Right ventricle myocardium superior (tissue), 1 donor: ENCODE results near the gene METAP1D. TPM values are rescaled to one million over a fixed set of nuclear protein-coding genes. Genes with fewer than 3 reads are reported as not detected.
"Not testable (repeated sequence)": the region's sequence is repeated elsewhere in the genome, so short reads cannot be mapped to it uniquely, and the experiment has no call there.

Experiments used
- ATAC-seq: fragments of 200-7000 bp; cut with Tn5 transposase; one replicate; pipeline ENCODE4 v1.9.1; 2020; ENCODE audit warnings: mild to moderate bottlenecking; ENCODE audit not compliant: poor library complexity
- DNase-seq: peaks from one replicate; pipeline ENCODE4 v3.0.0-alpha.2; 2020
- intact Hi-C: fragments of 100-400 bp; cut with DNase I; formaldehyde crosslinking; loops from one replicate; pipeline ENCODE4 v1.11.2; 2022
- total RNA-seq: library from RNA; stranded (reverse); fragmentation: NEBNext Ultra II Directional; extraction: Animal tissue kit (Norgen Biotek cat#: 25700); gene quantifications from one replicate; pipeline ENCODE4 v1.2.1, GENCODE V29; 2021
- donor health status: DM: no; HTN: yes; CAD: no; lungs with severe emphysema.

METAP1D gene
- total RNA-seq, 1 donor from 2014 or later: 6.9 TPM

- no peak for DNase-seq
- intact Hi-C loops: no loop called here
- ATAC-seq: no peak
Observed at GRCh38 chr2:172046080-172046678, 46.4 kb downstream of the METAP1D start.

DNA sequence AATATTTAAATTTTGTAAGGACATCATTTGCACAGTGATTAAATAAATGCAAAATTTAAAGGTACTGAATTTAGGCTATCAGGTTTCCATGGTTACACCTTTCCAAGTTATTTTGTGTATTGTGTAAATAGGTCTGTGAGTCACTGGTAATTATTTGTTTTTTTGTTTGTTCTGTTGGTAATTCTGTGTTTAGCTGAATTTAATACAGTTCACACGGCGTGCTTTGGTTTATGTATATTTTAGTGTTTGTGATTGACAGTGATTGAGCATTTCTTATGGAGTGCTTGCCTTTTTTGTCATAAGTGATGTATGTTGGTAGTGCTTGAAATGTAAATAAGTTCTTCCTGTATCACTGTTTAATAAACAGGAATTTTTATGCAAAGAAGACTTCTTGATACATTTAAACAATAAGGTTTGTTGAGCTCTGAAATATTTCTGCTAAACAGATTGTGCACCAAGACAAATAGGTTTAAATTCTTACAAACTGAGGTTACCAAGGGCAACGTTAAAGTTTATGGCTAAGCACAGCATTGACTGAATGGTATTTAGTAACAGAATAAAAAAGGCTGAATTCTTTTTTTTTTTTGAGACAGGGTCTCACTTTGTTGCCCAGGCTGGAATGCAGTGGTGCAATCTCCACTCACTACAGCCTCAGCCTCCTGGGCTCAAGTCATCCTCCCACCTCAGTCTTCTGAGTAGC lies 47.3 kb downstream of the METAP1D start:
- no peak for ATAC-seq
- intact Hi-C loops: no loop called here

GRCh38 chr2:172047566-172048507 lies 48.1 kb downstream of the METAP1D start:
- intact Hi-C loops: no loop called here
- ATAC-seq: no peak

More for the DNA sequence above, 47.3 kb downstream of the METAP1D start:
- DNase-seq: no peak

DNA sequence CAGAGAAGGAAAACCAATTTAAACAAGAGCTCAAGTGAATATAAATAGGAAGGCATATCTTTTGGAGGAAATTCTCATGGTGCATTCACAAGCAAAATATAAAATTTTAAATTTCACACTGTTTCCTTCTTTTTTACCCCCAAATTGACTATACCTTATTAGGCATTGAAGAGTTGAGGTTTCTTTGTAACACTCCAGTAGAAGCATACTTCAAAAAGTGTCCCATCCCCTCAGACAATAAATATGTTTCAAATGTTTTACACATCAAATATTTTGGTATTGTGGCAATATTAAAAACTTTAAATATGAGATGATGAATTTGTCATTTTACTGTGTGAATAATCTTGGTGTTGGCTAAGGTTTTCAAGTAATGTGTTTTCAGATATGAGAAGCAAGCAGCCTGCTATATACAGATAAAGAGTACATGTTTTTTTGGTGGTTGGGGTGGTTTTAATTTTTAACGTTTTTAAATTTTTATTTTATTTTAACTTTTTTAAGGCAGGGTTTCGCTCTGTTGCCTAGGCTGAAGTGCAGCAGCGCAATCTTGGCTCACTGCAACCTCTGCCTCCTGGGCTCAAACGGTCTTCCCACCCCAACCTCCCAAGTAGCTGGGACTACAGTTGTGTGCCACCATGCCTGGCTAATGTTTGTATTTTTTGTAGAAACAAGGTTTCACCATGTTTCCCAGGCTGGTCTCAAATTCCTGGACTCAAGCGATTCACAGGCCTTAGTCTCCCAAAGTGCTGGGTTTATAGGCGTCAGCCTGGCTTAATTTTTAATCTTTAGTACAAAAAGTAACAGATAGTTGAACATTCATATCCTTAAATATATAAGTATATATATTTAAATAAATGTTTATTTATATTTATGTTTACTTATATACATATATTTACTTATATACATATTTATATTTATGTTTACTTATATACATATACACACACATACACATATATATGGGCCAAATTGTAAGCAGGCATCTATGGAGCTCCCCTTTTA lies 49.1 kb downstream of the METAP1D start:
- intact Hi-C loops: no loop called here
- no peak for DNase-seq
- no peak for ATAC-seq

More at GRCh38 chr2:172047566-172048507, 48.1 kb downstream of the METAP1D start:
- DNase-seq: no peak

DNA sequence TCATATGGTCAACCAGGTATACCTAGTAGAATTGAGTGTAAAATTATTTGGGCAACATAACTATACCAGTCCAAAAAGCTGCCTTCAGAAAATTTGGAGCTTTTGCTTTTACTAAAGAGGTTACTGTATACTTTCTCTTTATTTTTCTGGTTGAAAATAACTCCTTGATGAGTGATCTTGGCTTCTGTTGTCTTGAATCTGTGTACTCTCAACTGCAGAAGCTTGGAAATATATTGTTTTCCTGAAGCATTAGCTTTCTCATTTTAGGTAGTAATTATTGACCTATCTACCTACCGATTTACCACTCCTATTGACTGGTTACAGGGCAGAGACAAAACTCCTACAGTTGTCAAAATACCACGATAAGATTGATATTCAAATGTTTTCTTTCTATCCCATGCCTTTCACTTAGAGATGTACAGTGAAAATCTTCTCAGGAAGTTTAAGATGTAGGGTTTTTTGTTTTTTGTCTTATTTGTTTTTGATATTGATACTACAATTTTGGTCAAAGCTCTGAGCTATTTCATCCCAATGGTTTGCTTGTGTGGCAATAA lies 49.9 kb downstream of the METAP1D start:
- DNase-seq (no peak), ATAC-seq (no peak)
- intact Hi-C loops: no loop called here

DNA sequence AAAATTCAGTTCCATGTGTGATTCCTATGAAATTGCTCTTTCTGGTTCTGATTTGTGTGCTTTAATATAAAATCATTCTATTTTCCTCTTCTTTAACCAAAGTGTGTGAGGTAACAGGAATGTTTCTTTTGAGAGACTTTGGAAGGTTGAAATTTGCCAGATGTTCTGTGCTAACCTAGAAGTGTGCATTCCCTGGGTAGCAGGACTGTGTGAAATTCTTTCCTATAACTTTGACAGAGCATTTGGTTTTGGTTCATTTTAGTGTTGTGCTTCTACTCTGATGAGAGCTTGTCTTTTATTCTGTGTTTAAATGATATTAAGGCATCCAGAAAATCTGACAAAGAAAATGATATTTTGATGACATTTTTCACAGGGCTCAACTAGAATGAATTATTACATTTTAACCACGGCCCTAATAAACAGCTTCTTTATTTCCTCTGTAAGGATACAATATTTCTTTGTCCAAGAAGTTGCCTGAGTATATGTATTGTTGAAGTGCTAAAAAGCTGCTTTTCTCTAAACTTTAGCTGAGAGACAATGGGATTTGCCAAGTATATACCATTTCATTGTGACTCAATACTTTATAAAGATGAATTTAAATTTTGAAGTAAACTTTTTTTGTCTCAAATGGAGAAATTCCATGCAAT lies 50.8 kb downstream of the METAP1D start:
- DNase-seq (no peak), ATAC-seq (no peak)
- intact Hi-C loops: no loop called here

DNA sequence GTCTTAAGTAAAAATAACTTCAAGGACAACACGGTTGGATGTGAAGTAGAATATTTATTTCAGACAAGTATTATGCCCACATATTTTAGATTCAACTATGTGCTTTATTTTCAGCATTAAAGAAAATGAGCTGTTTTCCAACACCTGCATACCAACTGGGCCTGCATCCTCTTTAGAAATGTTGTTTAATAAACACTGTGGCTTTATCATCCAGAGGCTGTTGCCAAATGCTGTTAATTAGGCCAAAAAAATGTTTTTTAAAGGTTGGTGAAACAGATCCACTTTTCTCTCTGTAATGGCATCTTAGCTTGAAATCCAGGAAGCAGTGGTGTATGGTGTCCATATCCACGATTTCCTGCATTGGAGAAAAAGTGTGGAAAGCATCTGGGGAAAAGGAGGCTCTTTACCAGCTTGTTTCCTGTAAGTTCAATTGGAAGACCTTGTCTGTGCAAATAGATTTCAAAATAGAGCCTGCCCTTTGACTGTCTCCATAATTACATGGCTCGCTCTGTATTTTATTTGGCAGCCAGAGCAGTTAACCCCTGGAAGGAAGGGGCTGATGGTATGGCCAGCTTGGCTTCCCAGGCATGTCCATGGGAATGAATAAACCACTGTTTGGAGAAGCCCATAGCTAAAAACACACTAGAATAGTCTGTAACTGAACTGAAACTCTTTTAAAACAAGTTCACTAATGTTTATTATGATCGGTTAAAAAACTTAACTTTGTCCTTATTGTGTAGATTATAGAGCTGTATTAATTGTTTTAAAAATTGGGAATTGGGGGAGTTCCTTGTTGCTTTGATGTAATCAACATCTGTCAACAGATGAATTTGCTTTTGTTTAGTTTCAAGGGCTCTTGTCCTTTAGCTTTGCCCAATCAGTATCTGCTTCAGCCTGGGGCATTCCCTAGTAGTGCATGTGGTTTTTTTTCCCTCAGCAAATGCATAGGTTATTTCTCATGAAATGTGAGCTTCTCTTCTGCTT lies 52.5 kb downstream of the METAP1D start:
- ATAC-seq (no peak), DNase-seq (no peak)
- intact Hi-C loops: no loop called here

DNA sequence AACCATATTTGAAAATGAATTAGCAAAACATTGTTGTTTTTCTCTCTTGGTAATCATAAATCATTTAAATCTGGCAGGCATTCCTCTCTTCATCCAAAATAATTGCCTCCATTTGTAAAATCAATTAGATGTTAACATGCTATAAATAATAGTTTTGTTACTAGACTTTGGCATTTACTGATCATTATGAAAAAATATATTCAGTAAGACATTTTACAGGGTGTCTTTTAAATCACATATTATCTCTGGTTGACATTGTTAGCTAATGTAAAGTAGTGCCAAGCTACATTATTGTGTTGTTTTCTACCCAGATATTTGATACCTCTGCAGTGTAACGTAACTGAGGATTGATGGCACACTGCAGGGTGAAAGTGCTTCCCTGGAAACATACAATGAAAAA lies 53.7 kb downstream of the METAP1D start:
- no peak for DNase-seq
- intact Hi-C loops: no loop called here
- no peak for ATAC-seq

DNA sequence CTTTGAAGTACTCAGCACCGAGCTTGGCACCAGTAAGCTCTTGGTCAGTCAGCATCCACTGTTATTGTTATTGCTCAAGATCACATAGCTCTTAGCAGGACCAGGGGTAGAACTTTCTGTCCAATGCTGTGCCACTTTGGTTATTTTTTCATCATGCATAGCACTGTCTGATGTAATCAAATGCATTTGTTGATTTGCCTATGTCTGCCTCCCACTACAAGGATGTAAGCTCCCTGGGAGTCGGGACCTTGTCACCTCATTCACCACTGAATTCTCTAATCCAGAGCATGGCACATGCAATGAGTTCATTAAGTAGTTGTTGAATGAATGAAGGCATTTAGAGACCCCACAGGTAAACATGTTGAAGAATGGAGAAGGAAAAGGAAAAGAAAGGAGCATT lies 56.5 kb downstream of the METAP1D start:
- intact Hi-C loops: no loop called here
- DNase-seq (no peak), ATAC-seq (no peak)

GRCh38 chr2:172058660-172059059 lies 58.9 kb downstream of the METAP1D start:
- intact Hi-C loops: no loop called here
- DNase-seq (no peak), ATAC-seq (no peak)

DNA sequence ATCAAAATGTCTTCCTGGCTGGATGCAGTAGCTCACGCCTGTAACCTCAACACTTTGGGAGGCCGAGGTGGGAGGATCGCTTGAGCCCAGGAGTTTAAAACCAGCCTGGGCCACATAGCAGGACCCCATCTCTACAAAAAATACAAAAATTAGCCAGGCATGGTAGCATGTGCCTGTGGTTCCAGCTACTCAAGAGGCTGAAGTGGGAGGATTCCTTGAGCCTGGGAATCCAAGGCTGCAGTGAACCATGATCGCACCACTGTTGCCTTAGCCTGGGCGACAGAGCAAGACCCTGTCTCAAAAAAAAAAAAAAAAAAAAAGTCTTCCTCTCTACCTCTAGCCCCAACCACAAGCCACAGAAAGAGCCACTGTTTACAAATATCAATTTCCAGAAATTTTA lies 60.4 kb downstream of the METAP1D start:
- ATAC-seq, intact Hi-C loops, DNase-seq: not testable (repeated sequence)

DNA sequence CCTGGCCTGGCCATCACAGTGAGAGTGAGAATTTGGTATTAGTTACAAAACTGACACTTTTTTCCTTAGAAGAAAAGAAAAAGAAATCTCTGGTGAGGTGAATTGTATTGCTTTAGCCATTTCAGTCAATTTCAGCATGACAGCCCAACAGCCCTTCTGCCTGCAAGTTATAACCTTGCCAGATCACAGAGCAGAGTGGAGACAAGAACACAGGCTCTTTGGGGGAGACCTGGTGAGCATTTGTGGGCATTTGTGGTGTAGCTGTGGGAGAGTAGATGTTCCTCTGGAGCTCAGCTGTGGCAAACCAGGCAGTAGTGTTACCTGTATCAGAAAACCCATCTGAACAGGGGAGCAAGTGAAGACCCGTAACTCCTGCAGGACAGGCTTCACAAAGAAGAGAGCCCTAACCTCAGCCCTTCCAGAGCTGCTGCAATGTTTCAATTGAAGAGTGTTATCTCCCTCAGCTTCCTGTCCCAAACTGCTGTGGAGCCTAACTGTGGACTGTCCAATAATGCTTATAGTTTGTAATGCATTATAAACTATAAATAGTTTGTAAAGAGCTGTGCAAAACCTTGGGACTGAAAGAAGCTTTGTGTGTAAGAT lies 62.8 kb downstream of the METAP1D start:
- no peak for ATAC-seq
- no peak for DNase-seq
- intact Hi-C loops: no loop called here

DNA sequence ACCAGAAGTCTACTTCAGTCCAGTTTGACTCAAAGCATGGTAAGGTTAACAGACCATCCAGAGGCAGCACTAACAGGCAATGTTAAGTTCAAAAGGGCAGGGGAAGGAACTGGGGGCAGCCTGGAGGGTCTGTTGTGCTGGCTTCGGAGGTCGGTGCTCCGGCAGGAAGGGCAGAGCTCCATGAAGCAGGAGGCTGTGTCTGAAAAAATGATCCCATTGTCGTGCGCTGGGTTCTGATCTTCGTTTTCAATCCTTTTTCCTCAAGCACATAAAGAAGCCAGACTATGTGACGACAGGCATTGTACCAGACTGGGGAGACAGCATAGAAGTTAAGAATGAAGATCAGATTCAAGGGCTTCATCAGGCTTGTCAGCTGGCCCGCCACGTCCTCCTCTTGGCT lies 63.7 kb downstream of the METAP1D start:
- intact Hi-C loops: no loop called here
- DNase-seq: no peak
- ATAC-seq: no peak

DNA sequence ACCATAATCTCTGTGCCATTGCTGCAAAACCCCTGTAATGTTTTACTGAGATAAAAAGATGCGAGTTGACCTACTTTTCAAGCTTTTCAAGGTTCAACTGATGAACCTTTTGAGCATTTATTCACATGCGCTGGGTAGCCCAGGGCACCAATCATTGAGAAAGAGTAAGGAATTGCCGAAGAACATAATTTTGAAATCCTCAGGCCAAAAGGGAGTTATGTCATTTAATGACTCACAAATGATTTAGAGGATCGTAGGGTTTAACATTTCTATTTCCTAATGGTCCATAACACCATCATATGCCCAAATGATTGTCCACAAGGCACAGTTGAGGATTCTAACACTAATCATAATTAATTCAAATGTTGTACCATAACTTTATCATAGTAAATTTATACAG lies 65.4 kb downstream of the METAP1D start:
- DNase-seq (no peak), ATAC-seq (no peak)
- intact Hi-C loops: no loop called here

- DNase-seq (no peak), ATAC-seq (no peak)
- intact Hi-C loops: no loop called here
Observed at GRCh38 chr2:172066394-172066886, 66.7 kb downstream of the METAP1D start.

DNA sequence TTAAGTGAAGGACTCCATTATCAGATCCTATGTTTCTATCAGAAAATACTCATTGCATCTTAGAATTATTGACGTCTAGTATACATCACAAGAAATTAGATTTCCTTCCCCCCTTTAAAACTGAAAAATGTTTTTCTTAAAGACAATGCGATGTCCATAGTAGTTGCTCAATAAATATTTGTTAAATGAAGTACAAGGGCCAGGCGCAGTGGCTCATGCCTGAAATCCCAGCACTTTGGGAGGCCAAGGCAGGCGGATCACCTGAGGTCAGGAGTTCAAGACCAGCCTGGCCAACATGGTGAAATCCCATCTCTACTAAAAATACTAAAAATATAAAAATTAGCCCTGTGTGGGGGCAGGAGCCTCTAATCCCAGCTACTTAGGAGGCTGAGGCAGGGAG lies 68.2 kb downstream of the METAP1D start:
- ATAC-seq, DNase-seq, intact Hi-C loops: not testable (repeated sequence)
